ENCODE measurements around the gene PACRG.

PACRG gene

DNA sequence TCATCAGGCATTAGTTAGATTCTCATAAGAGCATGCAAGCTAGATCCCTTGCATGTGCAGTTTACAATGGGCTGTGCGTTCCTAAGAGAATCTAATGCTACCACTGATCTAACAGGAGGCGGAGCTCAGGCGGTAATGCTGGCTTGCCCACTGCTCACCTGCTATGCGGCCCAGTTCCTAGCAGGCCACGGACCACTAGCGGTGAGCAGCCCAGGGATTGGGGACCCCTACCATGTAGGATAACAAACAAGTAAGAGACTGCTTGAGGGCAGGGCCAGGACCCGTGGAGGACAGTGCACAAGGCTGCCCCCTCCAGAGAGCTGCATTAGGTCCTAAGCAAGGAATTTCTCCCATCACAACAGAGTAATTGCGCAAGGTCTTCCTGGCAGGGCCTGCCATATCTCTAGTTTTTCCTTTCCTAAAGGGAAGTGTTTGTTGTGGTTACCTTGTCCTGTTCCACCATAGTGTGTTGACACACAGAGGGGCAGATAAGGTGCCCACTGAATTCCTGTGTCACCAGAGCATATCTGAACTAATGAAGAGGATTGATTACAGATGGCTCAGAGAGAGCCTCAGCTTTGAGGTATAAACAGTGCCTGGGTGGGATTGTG is 58.0 kb downstream of the PACRG start:
- Mint-ChIP-seq H3K36me3 (ENCODE audit: low read depth) (peaks cover 5% of the 10 kb centered on the region), H3K27me3 (ENCODE audit: low read depth, poor library complexity) (no peaks in the 10 kb centered on the region), H3K27ac (no peak overlapping the region), H3K4me1 (peaks cover 5% of the 10 kb centered on the region), H3K9me3 (peaks cover 24% of the 10 kb centered on the region), H3K4me3 (no peak overlapping the region)
- DNase-seq: no peak
- TF ChIP-seq, protein P1, sequence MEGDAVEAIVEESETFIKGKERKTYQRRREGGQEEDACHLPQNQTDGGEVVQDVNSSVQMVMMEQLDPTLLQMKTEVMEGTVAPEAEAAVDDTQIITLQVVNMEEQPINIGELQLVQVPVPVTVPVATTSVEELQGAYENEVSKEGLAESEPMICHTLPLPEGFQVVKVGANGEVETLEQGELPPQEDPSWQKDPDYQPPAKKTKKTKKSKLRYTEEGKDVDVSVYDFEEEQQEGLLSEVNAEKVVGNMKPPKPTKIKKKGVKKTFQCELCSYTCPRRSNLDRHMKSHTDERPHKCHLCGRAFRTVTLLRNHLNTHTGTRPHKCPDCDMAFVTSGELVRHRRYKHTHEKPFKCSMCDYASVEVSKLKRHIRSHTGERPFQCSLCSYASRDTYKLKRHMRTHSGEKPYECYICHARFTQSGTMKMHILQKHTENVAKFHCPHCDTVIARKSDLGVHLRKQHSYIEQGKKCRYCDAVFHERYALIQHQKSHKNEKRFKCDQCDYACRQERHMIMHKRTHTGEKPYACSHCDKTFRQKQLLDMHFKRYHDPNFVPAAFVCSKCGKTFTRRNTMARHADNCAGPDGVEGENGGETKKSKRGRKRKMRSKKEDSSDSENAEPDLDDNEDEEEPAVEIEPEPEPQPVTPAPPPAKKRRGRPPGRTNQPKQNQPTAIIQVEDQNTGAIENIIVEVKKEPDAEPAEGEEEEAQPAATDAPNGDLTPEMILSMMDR (IDR thresholded peaks at IDR 0.05): no peak

DNA sequence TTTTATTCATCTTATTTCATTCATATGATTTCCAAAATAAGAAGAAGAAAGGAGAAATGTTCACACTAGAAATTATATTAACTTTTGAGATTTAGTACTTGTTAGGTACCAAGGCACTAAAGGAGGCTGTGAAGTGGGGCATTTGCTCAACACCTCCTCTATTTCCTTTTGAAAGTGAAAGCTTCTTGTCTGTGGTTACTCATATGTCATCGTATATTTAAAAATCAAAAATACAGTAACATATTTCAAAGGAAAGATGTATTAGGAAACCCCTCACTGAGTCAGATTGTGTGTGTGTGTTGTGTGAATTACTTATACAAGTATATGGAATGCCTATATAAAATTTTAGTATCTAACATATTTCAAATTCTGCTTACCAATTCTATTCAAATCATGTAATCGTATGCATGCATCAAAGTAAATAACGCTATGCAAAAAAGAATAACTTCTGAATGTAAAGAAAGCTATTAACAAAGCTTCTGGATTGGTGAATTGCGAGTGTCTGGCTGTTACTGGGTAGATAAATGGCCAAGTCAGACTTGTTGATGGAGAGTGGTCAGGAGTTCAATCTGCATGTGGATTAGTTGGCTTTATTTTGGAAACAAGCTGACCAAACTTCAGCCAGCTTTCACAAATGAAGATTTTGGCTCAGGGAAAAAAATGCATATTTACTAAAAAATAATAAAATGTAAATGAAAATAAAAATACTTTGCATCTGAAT is 70.9 kb downstream of the PACRG start:
- no peak for DNase-seq
- peaks cover 3% of the 10 kb centered on the region for H3K27me3 Mint-ChIP-seq (ENCODE audit: low read depth, poor library complexity)
- no peaks in the 10 kb centered on the region for H3K36me3 Mint-ChIP-seq (ENCODE audit: low read depth)
- no peaks in the 10 kb centered on the region for H3K9me3 Mint-ChIP-seq
- H3K4me3 Mint-ChIP-seq: no peak overlapping the region
- H3K4me1 Mint-ChIP-seq: peaks cover 14% of the 10 kb centered on the region
- TF ChIP-seq, protein P1 (IDR thresholded peaks at IDR 0.05): no peak
- no peak overlapping the region for H3K27ac Mint-ChIP-seq

GRCh38 chr6:162814426-162814973 is 86.7 kb downstream of the PACRG start:
- DNase-seq: no peak
- Mint-ChIP-seq H3K27ac (no peak overlapping the region), H3K9me3 (peaks cover 15% of the 10 kb centered on the region), H3K27me3 (ENCODE audit: low read depth, poor library complexity) (peaks cover 13% of the 10 kb centered on the region), H3K36me3 (ENCODE audit: low read depth) (peaks cover 12% of the 10 kb centered on the region), H3K4me1 (peaks cover 12% of the 10 kb centered on the region), H3K4me3 (no peak overlapping the region)
- TF ChIP-seq, protein P1 (IDR thresholded peaks at IDR 0.05): no peak

GRCh38 chr6:162817196-162817595 is 89.4 kb downstream of the PACRG start:
- Mint-ChIP-seq H3K4me3 (no peak overlapping the region), H3K27ac (no peak overlapping the region), H3K4me1 (peaks cover 27% of the 10 kb centered on the region), H3K36me3 (ENCODE audit: low read depth) (no peaks in the 10 kb centered on the region), H3K9me3 (no peaks in the 10 kb centered on the region), H3K27me3 (ENCODE audit: low read depth, poor library complexity) (peaks cover 13% of the 10 kb centered on the region)
- TF ChIP-seq, protein P1 (IDR thresholded peaks at IDR 0.05): no peak
- no peak for DNase-seq

DNA sequence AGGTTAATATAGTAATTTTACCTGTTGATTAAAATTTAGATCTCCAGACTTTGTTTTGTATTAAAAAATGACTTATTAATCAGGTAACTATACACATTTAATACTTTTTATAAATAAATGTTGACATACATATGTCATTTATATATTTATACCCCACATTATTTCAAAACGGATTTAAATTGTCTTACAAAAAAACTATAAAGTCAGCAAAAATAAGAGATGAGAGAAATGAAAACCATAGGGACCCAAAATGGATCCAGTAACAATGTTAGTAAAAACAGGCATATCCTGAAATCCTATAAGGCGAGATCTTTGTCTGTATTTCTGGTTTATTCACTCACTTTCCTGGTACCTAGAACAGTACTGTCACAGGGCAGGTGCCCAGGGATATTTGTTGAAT is 91.5 kb downstream of the PACRG start:
- Mint-ChIP-seq H3K4me1 (peaks cover 22% of the 10 kb centered on the region), H3K27me3 (ENCODE audit: low read depth, poor library complexity) (peaks cover 20% of the 10 kb centered on the region)
- TF ChIP-seq, protein P1 (IDR thresholded peaks at IDR 0.05): no peak

More for the DNA sequence above, 91.5 kb downstream of the PACRG start:
- peaks cover 5% of the 10 kb centered on the region for H3K9me3 Mint-ChIP-seq
- H3K27ac Mint-ChIP-seq: no peak overlapping the region
- no peak overlapping the region for H3K4me3 Mint-ChIP-seq
- DNase-seq: no peak
- H3K36me3 Mint-ChIP-seq (ENCODE audit: low read depth): no peaks in the 10 kb centered on the region

Data from nephron progenitor cell (in vitro differentiated cells).